Ammon's horn (tissue), 1 donor: ENCODE measurements around the gene PPIP5K1.

Experiments used
- DNase-seq: peaks from one replicate; pipeline ENCODE4 v3.0.0-alpha.2; 2016; ENCODE audit warnings: low spot score

Gene PPIP5K1

DNA sequence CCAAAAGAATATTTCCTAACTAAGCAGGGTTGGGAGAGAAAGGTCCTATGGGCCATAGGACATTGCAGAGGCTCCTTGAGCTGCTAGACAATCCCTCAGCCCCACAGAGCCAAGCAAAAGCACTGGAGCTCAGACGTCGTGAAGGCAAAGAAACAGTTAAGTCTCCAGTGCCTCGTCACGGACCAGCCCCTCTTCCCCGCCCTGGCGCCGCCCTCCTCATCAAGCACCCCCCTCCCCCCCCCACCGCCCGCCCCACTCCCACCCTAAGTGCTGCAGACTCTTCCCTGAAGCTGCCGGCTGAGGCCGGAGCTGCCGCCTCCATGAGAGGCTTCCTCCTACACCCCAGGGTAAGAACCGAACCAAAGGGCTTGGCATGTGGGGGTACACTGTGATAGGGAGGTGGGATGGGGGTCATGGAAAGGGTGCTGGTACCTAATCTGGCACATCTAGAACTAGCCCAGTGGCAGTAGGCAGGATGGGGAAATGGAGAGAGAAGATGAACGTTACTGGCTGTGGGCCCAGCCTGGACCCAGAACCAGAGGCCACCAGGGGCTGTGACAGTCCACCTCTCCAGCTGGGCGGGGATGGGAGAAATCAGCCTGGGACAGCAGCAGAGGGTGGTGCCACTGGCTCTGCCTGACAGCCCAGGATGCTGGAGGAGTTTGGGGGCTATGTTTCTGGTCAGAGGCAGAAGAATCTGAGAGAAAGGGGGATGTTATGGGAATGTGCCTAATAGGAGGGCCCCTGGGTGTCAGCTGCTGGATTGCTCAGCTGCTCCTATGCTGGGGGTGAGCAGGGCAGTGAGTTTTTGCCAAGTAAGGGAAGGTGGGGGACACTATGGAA is 72.4 kb downstream of the PPIP5K1 start, which contains the start of gene MAP1A:
TSS of gene MAP1A (plus strand) at position 255 of the 843 bp plus-strand sequence. CDS start 3,866 bp downstream, outside the sequence.
- DNase-seq: peak; percentile 87

DNA sequence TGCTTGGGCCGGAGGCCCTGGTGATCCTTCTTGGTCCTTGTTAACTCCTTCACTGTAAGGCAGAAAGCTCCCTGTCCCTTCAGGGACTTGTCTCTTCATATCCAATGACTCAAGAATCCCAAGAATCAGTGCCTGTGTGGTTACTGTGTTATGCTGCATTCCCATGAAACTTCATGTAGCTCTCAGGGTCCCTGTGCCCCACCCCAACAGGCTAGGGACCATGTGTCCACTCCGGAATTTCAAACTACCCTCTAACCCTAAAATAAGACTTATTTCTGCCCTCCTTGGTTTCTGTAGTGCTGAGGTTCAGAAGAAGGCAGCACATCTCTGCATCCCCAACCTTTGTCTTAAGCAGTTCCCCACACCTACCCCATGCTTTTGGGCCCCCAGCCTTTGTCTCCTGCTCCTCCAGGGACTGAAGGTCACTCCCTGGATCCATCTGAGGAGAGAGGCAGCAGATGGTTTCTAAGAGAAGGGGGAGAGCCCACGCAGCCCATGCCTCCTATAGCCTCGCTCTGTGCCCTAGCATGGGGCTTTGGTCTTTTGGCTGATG is 73.1 kb downstream of the PPIP5K1 start:
- DNase-seq: no peak

DNA sequence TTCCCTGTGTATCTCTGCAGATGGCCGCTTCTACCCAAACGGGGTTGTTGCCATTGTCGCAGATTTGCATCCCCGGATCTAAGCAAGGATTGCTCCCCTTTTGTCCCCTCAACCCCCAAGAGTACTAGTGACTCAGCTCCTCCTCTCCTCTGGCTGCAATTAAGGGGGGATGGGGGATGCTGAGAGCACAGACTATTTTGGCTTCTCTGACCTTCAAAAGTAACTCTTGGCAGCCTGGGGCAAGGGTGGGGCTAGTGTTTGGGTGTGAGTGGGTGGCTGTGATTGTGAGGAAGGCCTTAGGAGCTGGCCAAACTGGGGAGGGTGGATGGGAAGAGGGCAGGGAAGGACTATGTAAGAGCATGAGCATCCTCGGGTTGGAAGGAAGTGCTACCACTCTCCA is 73.8 kb downstream of the PPIP5K1 start:
- no peak for DNase-seq

DNA sequence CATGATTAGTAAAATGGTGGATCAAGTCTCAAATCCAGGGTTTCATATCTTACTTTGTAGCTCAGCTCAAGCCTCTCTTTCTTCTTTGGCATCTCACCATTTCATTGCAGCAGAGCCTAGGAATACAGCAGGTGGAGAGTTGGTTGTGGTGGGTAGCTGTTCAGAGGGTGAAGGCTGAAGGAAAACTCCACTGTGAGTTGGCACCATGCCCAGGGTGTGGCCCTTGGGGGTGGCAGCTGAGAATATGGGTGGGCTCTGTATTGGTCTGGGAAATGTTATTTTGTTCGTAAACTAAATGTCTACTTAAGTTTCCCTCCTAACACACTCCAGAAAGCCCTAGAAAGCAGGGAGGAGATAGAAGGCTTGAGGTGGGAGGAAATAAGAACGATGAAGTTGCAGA is 74.3 kb downstream of the PPIP5K1 start:
- DNase-seq: no peak

DNA sequence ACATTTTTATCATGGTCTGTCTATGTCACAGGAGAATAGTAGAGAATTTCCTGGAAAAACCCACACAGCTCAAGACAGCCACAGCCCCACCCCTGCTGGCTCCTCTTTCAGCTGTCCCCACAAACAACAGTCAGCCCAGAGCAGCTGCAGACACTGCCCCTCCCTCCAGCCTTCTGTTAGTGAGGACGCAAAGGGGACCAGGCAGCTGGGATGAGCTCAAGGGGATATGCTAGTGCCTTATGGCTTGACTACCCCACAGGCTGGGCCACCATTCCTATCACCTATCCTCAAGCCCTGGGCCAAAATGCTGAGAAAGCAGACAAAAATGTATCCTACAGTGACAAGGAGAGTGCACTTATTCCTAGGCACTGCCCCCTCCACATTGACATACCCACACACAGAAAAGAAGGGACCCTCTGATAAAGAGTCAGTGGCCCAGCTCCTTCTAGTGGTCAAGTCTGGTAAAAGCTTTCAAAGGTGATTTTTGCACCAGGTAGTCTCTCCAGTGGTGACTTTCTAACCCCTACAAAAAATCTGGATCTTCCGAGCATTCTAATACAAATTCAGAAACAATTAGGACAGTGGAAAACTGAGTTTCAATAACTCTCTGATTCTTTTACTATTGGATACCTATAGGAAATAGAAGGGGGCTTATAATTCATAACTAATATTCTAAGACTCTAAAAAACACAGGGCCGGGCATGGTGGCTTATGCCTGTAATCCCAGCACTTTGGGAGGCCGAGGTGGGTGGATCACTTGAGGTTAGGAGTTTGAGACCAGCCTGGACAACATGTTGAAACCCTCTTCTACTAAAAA is 75.6 kb downstream of the PPIP5K1 start:
- DNase-seq: peak; percentile 93

DNA sequence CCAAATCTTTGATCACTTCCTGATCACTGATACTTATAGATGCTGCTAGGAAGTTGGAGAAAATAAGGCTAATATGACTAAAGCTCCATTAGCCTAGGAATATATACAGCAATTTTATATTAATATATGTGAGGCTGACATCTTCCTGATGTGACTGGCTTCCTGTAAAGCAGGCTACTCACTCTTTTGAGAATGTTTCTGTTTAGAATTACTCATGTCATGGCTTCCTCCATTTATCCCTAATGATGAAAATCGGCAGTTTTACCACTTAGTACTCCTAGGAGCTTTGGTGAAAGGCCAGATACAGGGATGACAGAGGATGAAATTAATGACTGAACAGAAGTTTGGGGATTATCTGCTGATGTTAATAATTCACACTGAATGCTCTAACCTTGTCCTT is 76.5 kb downstream of the PPIP5K1 start:
- DNase-seq: no peak

DNA sequence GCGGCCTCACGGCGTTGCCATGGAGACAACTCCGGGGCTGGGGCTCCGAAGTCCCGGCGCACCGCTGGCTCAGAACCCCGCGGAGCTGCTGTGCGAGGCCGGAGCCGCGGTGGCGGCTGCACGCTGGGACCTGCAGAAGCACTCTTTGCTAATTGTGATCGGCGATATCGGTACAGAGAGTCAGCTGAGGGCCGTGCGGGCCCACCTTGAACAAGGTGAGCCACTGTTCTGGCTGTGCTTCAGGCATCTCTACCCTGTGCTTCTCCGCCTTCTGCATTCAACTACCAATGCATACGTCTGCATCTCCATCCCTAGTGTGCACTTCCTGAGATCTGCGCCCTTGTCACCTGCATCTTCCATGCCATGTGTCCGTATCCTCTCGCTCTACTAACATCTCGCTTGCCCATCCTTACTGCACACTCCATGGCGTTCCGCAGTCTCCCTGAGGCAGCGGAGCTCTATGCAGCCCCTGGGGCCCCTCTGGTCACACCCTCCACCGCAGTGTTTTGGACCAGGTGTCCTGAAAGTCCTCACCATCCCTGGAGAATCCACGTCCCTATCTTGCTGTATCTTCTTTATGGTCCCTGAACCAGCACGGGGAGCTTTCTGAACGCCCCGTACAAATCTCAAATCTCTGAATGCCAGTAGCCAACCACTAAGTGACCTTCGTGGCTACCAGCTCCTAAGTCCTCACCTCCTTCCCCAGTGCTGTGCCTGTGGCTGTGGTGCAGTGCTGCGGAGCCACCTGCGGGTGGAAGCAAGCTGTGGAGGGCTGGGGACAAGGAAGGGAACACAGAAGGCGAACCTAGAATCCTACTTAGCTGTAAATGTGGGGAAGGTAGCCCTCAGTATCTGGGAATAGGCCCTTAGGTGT is 78.8 kb downstream of the PPIP5K1 start:
- DNase-seq: peak; percentile 74

DNA sequence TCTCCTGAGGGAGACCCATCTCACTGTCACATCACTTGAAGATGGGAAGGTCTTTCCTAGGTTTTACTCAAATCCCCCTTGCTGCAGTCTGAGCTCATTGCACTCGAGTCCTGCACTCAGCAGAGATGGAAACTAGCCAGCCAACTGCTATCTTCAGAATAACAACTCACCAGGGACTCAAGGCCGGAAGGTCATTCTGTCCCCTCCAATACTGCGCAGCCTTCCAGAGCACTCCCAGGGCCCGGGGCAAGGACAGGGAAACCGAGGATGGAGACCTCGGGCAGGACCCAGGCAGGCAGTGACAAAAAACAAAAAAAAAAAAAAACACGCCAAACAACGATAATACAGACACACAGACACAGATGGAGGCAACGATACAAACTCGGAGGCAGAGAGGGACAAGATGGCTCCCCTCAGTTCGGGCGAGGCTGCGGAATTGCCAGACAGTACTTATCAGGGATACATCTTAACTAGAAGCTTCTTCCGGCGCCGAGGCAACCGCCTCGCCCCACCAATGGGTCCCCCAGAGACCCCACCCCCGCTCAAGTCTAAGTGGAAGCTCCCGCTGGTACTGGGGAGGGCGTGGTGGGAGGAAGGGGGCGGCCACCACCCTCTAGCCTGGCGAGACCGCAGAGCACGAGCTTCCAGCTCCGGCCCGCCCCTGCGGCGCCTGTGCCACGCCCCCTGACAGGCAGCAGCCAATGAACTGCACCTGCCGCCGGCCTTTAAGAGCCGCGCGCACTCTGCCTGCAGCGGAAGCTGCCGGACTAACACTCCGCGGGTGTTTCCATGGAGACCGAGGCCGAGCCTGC is 79.6 kb downstream of the PPIP5K1 start:
- DNase-seq: peak; percentile 99

DNA sequence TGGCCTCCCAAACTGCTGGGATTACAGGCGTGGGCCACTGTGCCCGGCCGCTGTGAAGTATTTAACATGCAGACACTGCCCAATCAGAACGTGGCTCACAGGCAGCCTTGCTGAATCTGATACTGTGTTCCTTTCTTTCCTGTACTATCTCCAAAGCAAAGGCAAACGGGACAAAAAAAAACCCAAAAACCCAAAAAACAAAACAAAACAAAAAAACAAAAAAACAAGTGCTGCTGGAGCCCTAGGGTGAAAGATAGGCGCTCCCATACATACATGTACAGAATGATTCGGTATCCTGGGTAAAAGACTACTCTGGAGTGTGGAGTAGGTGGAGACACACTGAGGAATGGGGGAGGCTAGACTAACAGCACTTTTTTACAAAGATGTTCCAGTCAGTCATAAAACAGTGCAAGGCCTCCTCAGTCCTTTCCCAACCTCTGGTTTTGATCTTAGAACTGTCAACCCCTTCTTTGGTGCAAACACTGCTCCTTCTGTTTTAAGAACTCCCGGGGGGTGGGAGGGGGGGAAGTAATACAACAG is 80.3 kb downstream of the PPIP5K1 start:
- DNase-seq: no peak

DNA sequence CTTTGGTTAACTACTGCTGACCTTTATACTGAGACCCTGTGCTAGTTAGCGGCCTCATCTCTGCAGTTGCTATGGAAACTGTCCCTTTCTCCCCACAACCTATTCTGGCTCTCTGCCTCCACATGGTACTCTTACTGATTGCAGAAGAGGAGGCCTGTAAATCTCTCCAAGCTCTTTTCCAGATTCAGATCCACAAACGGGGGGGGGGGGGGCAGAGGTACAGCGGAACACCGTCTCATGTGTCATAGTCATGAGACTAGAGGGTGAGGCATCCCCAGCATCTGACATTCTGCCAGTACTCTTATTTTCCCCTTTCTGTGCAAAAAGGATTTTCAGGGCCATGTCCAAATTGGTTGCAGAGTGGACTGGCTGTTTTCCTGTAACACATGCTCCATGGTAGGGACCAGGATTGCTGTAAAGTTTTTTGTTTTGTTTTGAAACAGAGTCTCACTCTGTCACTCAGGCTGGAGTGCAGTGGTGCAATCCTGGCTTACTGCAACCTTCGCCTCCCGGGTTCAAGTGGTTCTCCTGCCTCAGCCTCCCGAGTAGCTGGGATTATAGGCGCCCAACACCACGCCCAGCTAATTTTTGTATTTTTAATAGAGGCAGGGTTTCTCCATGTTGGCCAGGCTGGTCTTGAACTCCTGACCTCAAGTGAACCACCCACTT is 80.9 kb downstream of the PPIP5K1 start:
- DNase-seq: no peak

DNA sequence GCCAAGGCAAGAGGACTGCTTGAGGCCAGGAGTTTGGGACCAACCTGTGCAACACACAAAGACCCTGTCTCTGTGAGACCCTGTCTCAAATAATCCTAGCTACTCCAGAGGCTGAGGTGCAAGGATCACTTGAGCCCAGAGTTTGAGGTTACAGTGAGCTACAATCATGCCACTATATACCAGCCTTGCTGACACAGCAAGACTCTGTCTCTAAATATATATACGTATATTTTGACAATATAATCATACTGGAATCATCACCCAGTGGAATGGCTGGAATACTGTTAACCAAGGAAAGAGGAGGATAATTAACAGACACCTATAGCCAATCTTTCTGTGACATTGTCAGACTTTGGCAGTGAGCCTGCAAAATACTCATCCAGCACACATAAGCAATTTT is 81.6 kb downstream of the PPIP5K1 start:
- no peak for DNase-seq

DNA sequence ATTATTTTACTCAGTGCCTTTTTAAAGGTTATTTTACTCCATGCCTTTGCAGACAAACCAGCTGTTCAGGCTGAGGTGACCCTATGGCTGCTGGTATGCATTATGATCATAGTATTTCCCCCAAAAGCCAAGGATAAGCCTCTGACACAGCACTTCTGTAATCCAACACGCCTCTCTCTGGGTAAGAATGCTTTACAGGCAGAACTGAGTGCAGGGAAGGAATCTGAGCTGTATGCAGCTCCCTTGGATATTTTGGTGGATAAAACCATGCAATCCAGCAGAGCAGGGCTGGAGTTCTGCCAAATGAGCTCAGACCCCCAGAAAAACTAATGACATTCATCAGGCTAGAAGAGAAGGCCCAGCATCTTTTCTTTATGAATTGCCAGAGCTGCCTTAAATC is 84.3 kb downstream of the PPIP5K1 start:
- DNase-seq: no peak

DNA sequence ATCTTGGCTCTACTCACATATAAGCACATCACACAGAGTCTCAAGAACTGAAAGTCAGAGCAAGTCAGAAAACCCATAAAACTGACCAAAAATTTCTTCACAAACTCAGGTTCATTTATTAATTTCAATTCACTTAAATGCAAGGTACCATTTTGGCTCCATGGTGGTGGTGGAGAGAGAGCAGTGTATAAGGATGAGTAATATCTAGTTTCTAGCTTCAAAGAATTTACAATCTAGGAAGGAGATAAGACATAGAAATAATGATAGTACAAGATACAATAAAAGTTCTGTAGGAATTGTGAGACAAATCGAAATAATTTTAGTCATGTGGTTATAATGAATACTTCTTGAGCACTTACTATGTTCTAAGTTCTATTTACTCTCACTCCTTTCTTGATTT is 90.4 kb downstream of the PPIP5K1 start:
- no peak for DNase-seq

DNA sequence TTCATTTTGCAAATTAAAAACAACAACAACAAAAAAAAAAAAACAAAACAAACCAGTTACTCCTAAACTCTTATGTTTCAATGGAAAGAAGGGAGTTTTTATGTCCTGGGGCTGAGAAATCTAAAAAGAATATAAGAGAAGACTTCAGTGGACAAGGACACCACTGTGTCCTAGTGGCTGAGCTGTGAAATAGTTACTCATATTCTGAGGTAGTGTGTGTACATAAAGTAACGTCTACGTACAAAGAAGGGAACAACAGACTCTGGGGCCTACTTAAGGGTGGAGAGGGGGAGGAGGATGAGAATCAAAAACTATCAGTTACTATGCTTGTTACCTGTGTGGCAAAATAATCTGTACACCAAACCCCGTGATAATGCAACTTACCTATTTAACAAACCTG is 91.0 kb downstream of the PPIP5K1 start:
- DNase-seq: no peak

DNA sequence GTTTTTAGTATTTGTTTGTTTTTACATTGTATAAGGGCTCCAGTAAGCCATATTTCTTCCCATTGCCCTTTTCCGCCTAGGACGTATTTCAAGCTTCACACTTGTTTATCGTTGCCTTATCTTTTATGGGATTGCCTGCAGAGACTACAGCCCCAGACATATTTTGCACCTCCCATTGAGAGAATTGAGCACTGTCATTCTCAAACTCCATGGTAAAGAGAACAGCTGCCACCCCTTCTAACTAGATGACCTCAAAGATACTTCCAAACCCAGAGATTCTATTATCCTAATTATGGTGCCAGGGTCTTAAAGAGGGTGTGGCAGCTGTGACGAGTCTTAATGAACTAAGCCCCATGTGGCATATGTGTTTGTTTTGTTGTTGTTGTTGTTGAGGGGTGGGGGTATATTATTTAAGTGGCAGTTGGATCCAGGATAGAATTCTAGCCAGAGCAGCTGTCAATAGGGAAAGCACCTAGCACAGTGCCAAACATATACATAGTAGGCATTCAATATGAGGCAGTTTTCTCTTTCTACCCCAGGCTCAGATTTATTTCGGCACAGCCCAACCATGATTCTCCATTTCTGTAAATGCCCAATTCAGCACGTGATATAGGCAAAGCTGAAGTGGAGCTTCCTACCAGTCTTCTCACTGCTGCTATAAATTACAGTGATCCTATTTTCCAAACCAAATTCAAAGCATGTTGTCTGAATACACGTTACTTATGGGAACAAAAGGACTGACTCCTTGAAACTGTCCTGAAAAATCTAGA is 96.1 kb downstream of the PPIP5K1 start:
- no peak for DNase-seq

DNA sequence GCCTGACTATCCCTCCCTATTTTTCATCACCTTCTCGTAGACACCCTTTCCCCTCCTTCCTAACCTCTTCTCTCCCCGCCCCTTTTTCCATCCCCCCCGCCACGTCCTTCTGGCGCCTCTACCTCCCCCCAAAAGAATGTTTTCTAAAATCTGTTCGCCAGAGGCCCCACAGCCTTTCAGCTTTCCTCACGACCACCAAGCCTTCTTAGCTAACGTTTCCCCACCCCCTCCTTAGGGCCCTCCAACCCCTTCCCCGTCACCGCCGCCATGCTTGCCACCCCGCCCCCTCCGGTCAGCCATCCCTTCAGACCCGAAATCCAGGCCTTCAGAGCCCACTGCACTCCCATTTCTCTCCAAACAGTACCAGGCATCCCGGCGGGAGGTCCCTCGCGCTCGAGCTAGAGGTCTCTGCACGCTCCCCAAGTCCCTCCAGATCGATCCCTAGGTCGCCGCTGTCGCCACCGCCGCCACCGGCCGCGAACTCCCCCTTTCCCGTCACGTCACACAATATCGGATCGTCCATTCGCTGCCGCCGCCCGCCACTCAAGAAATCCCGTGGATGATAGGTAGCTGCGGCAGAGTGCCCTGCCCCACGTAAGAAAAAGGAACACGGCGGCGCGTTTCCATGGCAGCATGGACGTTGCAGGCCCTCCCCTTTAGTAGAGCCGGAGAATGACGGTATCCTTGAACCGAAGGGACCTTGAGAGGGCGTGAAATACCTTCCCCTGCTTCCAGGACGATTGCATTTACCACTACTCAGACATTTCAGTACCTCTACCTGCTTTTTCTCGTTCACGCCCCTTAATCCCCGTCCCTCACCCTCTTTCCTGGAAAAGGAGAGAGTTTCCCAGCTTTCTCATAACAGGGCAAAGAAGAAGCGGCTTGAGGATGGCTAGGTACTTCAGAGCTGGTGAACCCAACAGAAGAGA is 97.1 kb downstream of the PPIP5K1 start, which contains the start of gene TP53BP1:
TSS of gene TP53BP1 (minus strand) at position 484 of the 929 bp plus-strand sequence. CDS start at position 371, 113 bp downstream.
- DNase-seq: peak; percentile 98

DNA sequence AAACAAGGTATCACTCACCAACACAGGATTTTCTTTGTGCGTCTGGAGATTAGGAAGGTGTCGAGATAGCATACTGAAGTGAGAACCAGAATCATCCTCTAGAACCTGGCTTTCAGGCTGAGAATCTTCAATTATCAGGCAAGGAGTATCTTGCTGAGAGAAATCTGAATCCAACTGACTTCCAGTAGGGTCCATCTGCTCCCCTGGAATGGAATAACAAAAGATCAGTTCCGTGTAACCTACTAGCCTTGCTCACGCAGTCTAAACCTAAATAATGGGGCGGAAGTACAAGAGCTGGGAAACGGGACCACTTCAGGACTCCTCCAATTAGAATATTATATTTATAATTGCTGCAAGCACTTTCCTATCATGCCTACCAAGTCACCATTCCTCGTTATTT is 97.7 kb downstream of the PPIP5K1 start:
- DNase-seq: no peak

DNA sequence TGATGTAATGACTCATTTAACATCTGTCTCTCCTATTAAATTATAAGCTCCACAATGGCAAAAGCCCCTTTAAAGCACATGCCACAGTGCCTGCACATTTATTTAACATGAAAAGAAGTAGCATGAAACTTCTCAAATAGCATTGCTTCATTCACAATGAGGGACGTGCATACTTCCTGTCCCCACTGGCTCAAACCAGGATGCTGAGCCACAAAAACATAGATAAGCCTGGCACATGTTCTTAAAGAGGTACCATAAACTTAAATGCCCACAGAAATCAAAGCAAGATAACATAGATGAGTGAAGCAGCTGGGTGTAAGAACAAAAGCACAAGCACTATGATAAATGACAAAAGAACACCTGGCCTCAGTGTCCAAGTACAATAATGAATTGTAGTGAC is 100.8 kb downstream of the PPIP5K1 start:
- DNase-seq: no peak
